Endothelial cell of umbilical vein (primary cell): ENCODE measurements around the gene PLK5. TPM values are rescaled to one million over a fixed set of nuclear protein-coding genes. Genes with fewer than 3 reads are reported as not detected.
A peak's percentile ranks its signal among the peaks of the same experiment; 100 is the strongest.

Experiments
- BruUV-seq: library from RNA; stranded (reverse); fragments of 400-500 nt; replicated peaks from 2 replicates; lab custom pipeline; 2021; lab: Mats Ljungman, UMichigan
- CTCF ChIA-PET: fragments of 300-600, 350-600 bp; sonication (Branson Sonifier 250); formaldehyde crosslinking; loops from one replicate; lab custom pipeline; 2021; ENCODE audit warnings: antibody characterized with exemption, inconsistent platforms; lab: Charles Lee
- POLR2A ChIA-PET: fragments of 300-600, 350-600 bp; sonication (Branson Sonifier 250); formaldehyde crosslinking; loops from one replicate; lab custom pipeline; 2021; ENCODE audit warnings: antibody characterized with exemption, inconsistent platforms; lab: Charles Lee
- DNase-seq: peaks from one replicate; pipeline ENCODE4 v3.0.0-alpha.2; 2011; ENCODE audit warnings: low read depth, low spot score
- FAIRE-seq: peaks from 2 replicates; lab custom pipeline; 2011; peaks lifted over from hg19 to GRCh38; lab: Jason Lieb, UNC
- H2AFZ ChIP-seq: 2 replicates; pipeline ENCODE4 v1.6.0; 2012; ENCODE audit warnings: low read depth, low read length, control low read depth, inconsistent platforms
- H3K27ac ChIP-seq: 2 replicates; pipeline ENCODE4 v1.5.1; 2011; ENCODE audit warnings: low read depth, mild to moderate bottlenecking, control low read depth, low read length, moderate library complexity; ENCODE audit not compliant: insufficient read depth
- H3K27me3 ChIP-seq, 2 experiments: 2 replicates each; pipeline versions ENCODE4 v1.6.0 to v1.6.1; 2011; ENCODE audit warnings: low read length in 2 of 2, mixed read lengths in 1 of 2; ENCODE audit not compliant: control insufficient read depth in 2 of 2, insufficient read depth in 2 of 2
- H3K36me3 ChIP-seq, 2 experiments: 2 replicates in 1 of 2; 3 replicates in 1 of 2; pipeline ENCODE4 v1.5.1; 2011; ENCODE audit warnings: low read length in 2 of 2, mild to moderate bottlenecking in 1 of 2, moderate library complexity in 1 of 2; ENCODE audit not compliant: control insufficient read depth in 2 of 2, insufficient read depth in 2 of 2; ENCODE audit errors: extremely low read depth in 1 of 2
- H3K4me1 ChIP-seq: 3 replicates; pipeline ENCODE4 v1.5.1; 2011; ENCODE audit warnings: mild to moderate bottlenecking, low read length; ENCODE audit not compliant: control insufficient read depth, insufficient read depth; ENCODE audit errors: extremely low read depth
- H3K4me2 ChIP-seq: 2 replicates; pipeline ENCODE4 v1.6.1; 2011; ENCODE audit warnings: low read length, control low read depth, mixed read lengths; ENCODE audit not compliant: insufficient read depth
- H3K4me3 ChIP-seq, 3 experiments: fragments of 200-600 bp in 1 of 3; sonication (generic), shearing (Covaris generic) in 1 of 3; replicated peaks in 1 of 3; 2 replicates each; pipeline ENCODE4 v1.5.1; 2011 to 2016; ENCODE audit warnings: control low read depth in 3 of 3, low read length in 3 of 3, mild to moderate bottlenecking in 2 of 3, inconsistent platforms in 1 of 3, low read depth in 1 of 3, moderate library complexity in 1 of 3; ENCODE audit not compliant: insufficient read depth in 1 of 3
- H3K79me2 ChIP-seq: 2 replicates; pipeline ENCODE4 v1.6.0; 2012; ENCODE audit warnings: low read length, inconsistent platforms; ENCODE audit not compliant: control insufficient read depth, insufficient read depth
- H3K9ac ChIP-seq: replicated peaks from 2 replicates; pipeline ENCODE3; 2011; ENCODE audit warnings: low read length, control low read depth; ENCODE audit not compliant: insufficient read depth; ENCODE audit errors: extremely low read depth
- H3K9me1 ChIP-seq: replicated peaks from 3 replicates; pipeline ENCODE4 v1.6.0; 2011; ENCODE audit warnings: mild to moderate bottlenecking, low read length; ENCODE audit not compliant: control insufficient read depth, insufficient read depth; ENCODE audit errors: extremely low read depth
- H3K9me3 ChIP-seq: replicated peaks from 2 replicates; pipeline ENCODE4 v1.5.1; 2012; ENCODE audit warnings: low read length, inconsistent platforms; ENCODE audit not compliant: control insufficient read depth, insufficient read depth
- H4K20me1 ChIP-seq: replicated peaks from 2 replicates; pipeline ENCODE3; 2011; ENCODE audit warnings: mild to moderate bottlenecking, low read length; ENCODE audit not compliant: control insufficient read depth, insufficient read depth; ENCODE audit errors: extremely low read depth
- EZH2 ChIP-seq: IDR thresholded peaks from 2 replicates; pipeline ENCODE4 v1.6.1; 2012; ENCODE audit warnings: borderline replicate concordance, low read depth, mild to moderate bottlenecking, moderate library complexity, low read length, inconsistent platforms; ENCODE audit not compliant: severe bottlenecking
- GATA2 ChIP-seq: IDR thresholded peaks from 2 replicates; pipeline ENCODE4 v1.7.0; 2011; ENCODE audit warnings: low read depth, mild to moderate bottlenecking, moderate library complexity, mixed read lengths, low read length; ENCODE audit not compliant: insufficient read length, insufficient read depth
- JUN ChIP-seq: IDR thresholded peaks from 2 replicates; pipeline ENCODE4 v1.6.1; 2011; ENCODE audit warnings: borderline replicate concordance, low read depth; ENCODE audit not compliant: insufficient read length, insufficient read depth
- POLR2A ChIP-seq: IDR thresholded peaks from 2 replicates; pipeline ENCODE4 v1.6.1; 2012; ENCODE audit warnings: low read depth, mild to moderate bottlenecking, control low read depth, low read length
- POLR2AphosphoS5 ChIP-seq: IDR thresholded peaks from 2 replicates; pipeline ENCODE4 v1.6.1; 2012; ENCODE audit warnings: low read depth, mild to moderate bottlenecking, control low read depth, low read length, moderate library complexity; ENCODE audit not compliant: insufficient read depth
- dilution Hi-C: fragments of 300-500 bp; cut with MboI; formaldehyde crosslinking; loops from one replicate; pipeline ENCODE4 v1.15.0; 2019; ENCODE audit warnings: low sequenced_read_pairs; ENCODE audit not compliant: extremely low pct_ligation_motif_present
- intact Hi-C: fragments of 100-400 bp; cut with micrococcal nuclease; formaldehyde crosslinking; loops from one replicate; pipeline ENCODE4 v1.10.0; 2022
- polyA plus RNA-seq, 4 experiments: library from polyadenylated mRNA; depleted of rRNA in 3 of 4; stranded (reverse) in 3 of 4; unstranded in 1 of 4; fragments of >200 nt; gene quantifications; 2 replicates each; pipeline versions ENCODE4 v1.2.1 to v1.2.3, GENCODE V29; 2011 to 2012; ENCODE audit warnings: missing spikeins in 1 of 4
- total RNA-seq: library from RNA; stranded (reverse); gene quantifications from 2 replicates; pipeline ENCODE4 v1.2.3, GENCODE V29; 2021

Gene PLK5
- total and polyA plus RNA-seq, 2 donors (not counting 3 experiments of a cell fraction or from before 2014, with no cell fraction given), result not detected

DNA sequence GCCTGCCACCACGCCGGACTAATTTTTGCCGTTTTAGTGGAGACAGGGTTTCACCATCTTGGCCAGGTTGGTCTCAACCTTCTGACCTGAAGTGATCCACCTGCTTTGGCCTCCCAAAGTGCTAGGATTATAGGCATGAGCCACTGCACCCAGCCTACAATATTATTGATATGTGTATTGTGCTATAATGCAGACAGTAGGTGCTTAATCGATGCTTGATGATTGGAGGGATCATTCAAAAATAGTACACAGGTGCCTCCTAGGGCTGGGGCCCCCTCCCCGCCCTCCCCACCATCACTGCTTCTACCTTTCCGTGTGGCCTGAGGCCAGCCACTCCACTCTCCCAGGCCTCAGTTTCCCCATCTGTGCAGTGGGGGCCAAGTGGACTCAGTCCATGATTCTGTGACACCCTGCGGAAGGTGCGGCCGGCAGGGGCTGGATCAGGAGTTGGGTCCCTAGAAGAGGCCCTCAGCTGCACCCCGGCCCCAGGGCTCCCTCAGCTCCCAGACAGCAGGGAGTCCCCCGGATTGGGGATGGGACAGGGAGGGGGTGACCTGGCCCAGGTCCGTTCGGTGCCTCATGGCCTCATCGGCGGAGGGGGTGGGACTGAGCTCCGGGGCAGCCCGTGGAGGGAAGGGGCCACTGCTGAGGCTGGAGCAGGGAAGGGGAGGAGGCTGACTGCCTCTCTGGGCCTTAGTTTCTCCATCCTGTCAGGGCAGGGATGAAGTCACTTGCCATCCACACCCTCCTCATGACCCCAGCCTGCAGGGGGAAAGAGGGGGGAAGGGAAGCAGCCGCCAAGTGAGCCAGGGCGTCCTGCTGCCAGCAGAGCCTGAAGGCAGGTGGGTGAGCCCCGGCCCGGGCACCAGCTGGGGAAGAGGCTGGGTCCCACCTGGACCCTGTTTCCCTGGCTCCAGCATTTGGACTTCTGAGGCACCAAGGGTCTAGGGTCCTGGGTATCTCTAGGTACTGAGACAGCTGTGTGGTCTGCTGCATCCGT is 12.3 kb upstream of the PLK5 start:
- Histone ChIP-seq H3K36me3 (no peaks in the 10 kb centered on the region), H3K4me1 (no peaks in the 10 kb centered on the region), H3K79me2 (no peaks in the 10 kb centered on the region), H3K9me3 (no peaks in the 10 kb centered on the region), H2AFZ (no peak overlapping the region), H4K20me1 (no peaks in the 10 kb centered on the region), H3K27me3 (peaks cover 5 to 8% of the 10 kb centered on the region in 2 experiments), H3K4me3 (no peak overlapping the region), H3K9me1 (no peaks in the 10 kb centered on the region), H3K4me2 (no peak overlapping the region), H3K9ac (no peak overlapping the region), H3K27ac (no peak overlapping the region)
- POLR2A ChIA-PET, result no interaction called here
- no peak for DNase-seq
- CTCF ChIA-PET, result interaction anchor here (0.8 kb wide), 1 partner anchor 46 kb away, joined by 3 read pairs; no protein-coding TSS in a partner anchor
- no TSS peak for BruUV-seq
- dilution Hi-C loops (no loop called here), intact Hi-C loops (loop anchor here (5.0 kb wide), 1 partner anchor 229 kb away; no protein-coding TSS in a partner anchor)
- FAIRE-seq, result no peak
- TF ChIP-seq POLR2AphosphoS5 (no peak), EZH2 (no peak), GATA2 (no peak)

DNA sequence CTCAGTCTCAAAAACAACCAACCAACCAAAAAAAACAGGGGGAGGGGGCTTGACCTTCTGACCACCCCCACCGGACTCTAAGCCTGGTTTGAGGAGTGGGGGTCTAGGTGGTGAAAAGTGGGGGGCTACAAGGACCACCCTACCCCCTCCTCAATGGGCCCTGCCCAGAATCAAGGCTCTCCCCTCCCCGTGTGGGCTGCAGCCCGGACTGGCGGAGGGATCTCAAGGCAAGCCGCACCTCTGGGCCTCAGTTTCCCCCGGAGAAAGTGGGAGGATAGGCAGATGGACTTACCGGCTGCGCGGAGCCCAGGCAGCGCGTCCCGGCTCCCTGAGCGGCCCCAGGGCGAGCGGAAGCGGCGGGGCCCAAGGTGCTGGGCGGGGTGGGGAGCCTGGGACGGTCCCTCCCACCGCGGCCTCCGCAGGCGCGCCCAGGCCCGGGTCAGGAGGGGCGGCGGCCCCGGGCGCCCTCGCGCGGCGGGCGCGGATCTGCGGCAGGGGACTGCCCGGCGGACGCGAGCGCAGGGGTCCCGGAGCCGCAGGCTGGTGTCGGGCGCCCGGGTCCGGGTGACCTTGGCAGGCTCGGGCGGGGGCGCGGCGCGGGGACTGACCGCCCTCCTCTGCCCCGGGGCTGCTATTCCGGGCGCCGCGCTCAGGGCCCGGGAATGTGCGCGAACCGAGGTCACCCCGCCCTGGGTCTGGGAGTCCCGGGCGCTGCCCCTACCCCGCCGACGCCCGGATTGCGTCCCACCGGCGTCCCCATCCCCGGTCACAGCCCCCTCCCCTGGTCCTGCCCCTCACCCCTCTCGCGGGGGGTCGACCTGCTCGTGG is 11.0 kb upstream of the PLK5 start, which contains the start of gene ADAMTSL5:
TSS of gene ADAMTSL5 (minus strand) at position 349 of the 828 bp plus-strand sequence. CDS start 2,076 bp downstream, outside the sequence.
- no peaks in the 10 kb centered on the region for H3K9me1 ChIP-seq
- H3K27me3 ChIP-seq, result peaks cover 5 to 8% of the 10 kb centered on the region in 2 experiments
- H4K20me1 ChIP-seq, result no peaks in the 10 kb centered on the region
- H3K9ac ChIP-seq, result no peak within 1 kb of the TSS
- H3K79me2 ChIP-seq, result no peaks in the 10 kb centered on the region
- intact Hi-C loops, result loop anchor here (5.0 kb wide), 1 partner anchor 231 kb away; no protein-coding TSS in a partner anchor
- dilution Hi-C loops, result no loop called here
- no peaks in the 10 kb centered on the region for H3K9me3 ChIP-seq
- peak within 1 kb of the TSS in 1 of 3 experiments; percentile 4 for H3K4me3 ChIP-seq
- TF ChIP-seq POLR2A, result no peak
- no peak for TF ChIP-seq JUN
- TF ChIP-seq POLR2AphosphoS5, result no peak
- TF ChIP-seq GATA2, result no peak
- no peak for TF ChIP-seq EZH2
- no peak within 1 kb of the TSS for H3K27ac ChIP-seq
- CTCF ChIA-PET, result interaction anchor here (0.8 kb wide), 1 partner anchor 47 kb away, joined by 3 read pairs; no protein-coding TSS in a partner anchor
- DNase-seq (no peak), FAIRE-seq (no peak)
- no peaks in the 10 kb centered on the region for H3K36me3 ChIP-seq
- no peak within 1 kb of the TSS for H2AFZ ChIP-seq
- POLR2A ChIA-PET, result no interaction called here
- no TSS peak for BruUV-seq
- no peak within 1 kb of the TSS for H3K4me2 ChIP-seq
- no peaks in the 10 kb centered on the region for H3K4me1 ChIP-seq
